Muscle layer of duodenum (tissue), 2 donors: ENCODE data around the gene R3HDML.

Experiments used
- H3K27ac ChIP-seq: one replicate; pipeline ENCODE4 v1.7.0; 2013; ENCODE audit warnings: mild to moderate bottlenecking, low read length
- H3K27me3 ChIP-seq: one replicate; pipeline ENCODE4 v1.7.0; 2013; ENCODE audit warnings: low read depth, mild to moderate bottlenecking, control low read depth, low read length
- H3K36me3 ChIP-seq, 2 donors: one replicate each; pipeline ENCODE4 v1.7.0; 2013; ENCODE audit warnings: low read length in 2 of 2, control low read depth in 1 of 2, mild to moderate bottlenecking in 1 of 2; ENCODE audit not compliant: insufficient read depth in 2 of 2, control insufficient read depth in 1 of 2
- H3K4me1 ChIP-seq, 2 donors: one replicate each; pipeline ENCODE4 v1.7.0; 2013; ENCODE audit warnings: low read length in 2 of 2, mild to moderate bottlenecking in 2 of 2, control low read depth in 1 of 2, moderate library complexity in 1 of 2; ENCODE audit not compliant: insufficient read depth in 2 of 2, control insufficient read depth in 1 of 2
- H3K4me3 ChIP-seq, 2 donors: one replicate each; pipeline ENCODE4 v1.7.0; 2013; ENCODE audit warnings: low read length in 2 of 2, low read depth in 1 of 2, mild to moderate bottlenecking in 1 of 2
- H3K9me3 ChIP-seq, 2 donors: one replicate each; pipeline ENCODE4 v1.7.0; 2013; ENCODE audit warnings: low read length in 2 of 2, control low read depth in 1 of 2, mild to moderate bottlenecking in 1 of 2; ENCODE audit not compliant: control insufficient read depth in 1 of 2
- donor health status: healthy.

R3HDML gene

DNA sequence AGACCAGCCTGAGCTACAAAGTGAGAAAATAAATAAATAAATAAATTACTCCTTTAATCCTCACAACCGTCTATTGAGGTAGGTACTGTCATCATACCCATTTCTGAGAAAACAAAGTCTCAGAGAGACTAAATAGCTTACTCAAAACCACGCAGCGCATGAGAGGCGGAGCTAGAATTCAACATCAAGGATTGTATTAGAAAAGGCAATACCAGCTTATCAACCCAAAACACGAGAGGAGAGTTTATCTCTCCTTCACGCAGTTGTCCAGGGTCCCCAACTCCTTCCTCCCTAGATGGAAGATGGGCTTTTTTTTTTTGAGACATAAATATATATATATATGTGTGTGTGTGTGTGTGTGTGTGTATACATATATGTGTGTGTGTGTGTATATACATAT is 30.9 kb downstream of the R3HDML start:
- no peak overlapping the region for H3K4me3 ChIP-seq
- no peaks in the 10 kb centered on the region for H3K9me3 ChIP-seq

DNA sequence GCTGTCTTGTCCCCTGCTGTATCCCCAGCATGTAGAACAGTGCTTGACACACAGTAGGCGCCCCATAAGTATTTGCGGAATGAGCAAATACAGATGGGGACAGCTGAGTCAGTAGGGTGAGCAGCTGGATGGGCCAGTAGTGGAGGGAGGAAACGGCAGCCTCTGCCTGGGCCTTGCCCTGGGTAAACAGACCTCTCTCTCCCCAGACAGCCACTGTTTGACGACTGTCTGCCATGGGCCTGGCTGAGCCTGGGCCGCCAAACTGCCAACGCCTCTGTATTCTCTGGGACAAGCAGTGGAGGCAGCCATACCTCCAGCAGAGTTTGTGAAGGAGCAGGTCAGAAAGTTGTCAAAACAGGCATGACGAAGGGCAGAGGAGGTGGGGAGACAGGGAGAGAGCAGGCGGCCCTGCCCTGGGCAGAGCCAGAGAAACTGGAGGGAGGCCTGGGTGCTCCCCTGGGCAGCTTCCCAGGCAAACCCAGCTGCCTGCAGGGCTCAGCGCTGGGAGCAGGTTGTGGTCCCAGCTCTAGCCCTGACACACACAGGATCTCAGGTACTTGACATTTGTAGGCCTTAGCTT is 33.9 kb downstream of the R3HDML start:
- no peak overlapping the region for H3K4me3 ChIP-seq
- no peaks in the 10 kb centered on the region for H3K36me3 ChIP-seq
- no peaks in the 10 kb centered on the region for H3K9me3 ChIP-seq
- H3K27me3 ChIP-seq = no peaks in the 10 kb centered on the region
- no peaks in the 10 kb centered on the region for H3K4me1 ChIP-seq
- H3K27ac ChIP-seq = peak overlapping the region; percentile 23

More for the DNA sequence above, 30.9 kb downstream of the R3HDML start:
- no peaks in the 10 kb centered on the region for H3K4me1 ChIP-seq
- no peaks in the 10 kb centered on the region for H3K27me3 ChIP-seq
- H3K27ac ChIP-seq = no peak overlapping the region
- no peaks in the 10 kb centered on the region for H3K36me3 ChIP-seq

DNA sequence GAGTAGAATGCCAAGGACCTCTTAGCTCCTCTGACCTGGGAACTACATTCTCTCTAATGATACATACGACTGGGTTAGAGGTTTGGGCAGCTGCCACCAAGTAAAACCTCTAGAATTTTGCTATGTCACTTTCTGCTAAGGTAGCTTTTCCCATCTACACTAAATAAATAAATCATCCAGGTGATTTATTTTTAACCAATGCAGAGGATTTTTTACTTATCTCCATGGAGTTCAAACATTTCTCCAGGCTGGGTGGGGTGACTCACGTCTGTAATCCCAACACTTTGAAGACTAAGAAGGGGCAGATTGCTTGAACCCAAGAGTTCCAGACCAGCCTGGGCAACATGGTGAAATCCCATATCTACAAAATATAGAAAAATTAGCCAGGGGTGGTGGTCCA is 45.8 kb downstream of the R3HDML start:
- no peak overlapping the region for H3K4me3 ChIP-seq
- H3K4me1 ChIP-seq = no peaks in the 10 kb centered on the region
- no peaks in the 10 kb centered on the region for H3K9me3 ChIP-seq
- no peaks in the 10 kb centered on the region for H3K36me3 ChIP-seq
- no peaks in the 10 kb centered on the region for H3K27me3 ChIP-seq
- no peak overlapping the region for H3K27ac ChIP-seq

DNA sequence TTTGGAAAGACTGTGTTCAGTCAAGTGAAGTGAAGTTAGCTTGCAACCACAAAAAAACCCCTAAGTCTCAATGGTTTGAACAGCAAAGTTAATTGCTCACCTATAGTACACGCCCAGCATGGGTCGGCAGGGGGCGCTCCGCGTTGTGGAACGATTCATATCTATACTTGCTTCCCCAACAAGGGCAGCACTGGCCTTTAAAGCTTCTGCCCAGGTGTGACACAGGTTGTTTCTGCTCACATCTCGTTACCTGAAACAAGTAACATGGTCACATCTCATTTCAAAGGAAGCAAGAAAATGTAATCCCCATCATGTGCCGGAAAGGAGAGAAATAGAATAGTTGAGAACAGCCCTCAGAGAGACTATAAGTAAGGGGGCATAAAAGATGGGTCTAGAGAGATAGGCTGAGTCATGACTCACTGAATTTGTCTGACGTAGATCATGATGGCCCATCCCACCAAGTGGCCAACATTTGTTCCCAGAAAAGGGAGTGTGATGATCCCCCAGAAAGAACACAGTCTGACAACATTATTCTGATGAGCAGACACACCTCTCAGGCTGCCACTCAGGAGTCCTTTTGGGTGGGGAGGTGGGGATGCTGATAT is 47.7 kb downstream of the R3HDML start:
- peaks cover 3% of the 10 kb centered on the region for H3K27me3 ChIP-seq
- peaks cover 0 to 7% of the 10 kb centered on the region in 2 donors for H3K4me1 ChIP-seq
- no peak overlapping the region for H3K27ac ChIP-seq
- H3K4me3 ChIP-seq = no peak overlapping the region
- no peaks in the 10 kb centered on the region for H3K9me3 ChIP-seq
- H3K36me3 ChIP-seq = no peaks in the 10 kb centered on the region

DNA sequence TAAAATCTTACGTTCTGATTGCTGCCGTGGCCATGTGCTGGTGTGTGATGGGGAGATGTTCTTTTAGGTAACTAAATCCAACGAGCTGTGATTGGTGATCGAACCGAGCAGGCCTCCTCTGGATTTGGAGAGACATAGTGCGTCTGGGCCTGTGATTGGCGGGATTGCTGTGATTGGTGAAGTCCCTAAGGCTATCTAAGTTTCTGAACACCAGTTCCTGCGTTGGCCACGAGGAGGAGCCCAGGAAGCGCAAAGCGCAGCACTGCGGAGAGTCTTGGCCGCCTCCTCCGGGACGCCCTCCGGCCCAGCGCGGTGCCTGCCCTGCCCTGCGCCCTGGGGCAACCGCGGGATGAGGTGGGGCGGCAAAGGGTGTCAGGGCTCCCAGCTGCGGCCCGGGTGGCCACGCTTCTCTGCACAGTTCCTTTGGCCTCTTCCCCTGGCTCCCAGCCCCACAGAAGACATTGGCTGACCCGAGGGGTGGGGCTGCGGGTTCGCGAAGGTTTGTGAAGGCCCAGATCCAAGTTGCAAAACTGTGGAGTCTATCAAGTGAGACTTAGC is 51.7 kb downstream of the R3HDML start:
- no peak overlapping the region for H3K4me3 ChIP-seq
- no peaks in the 10 kb centered on the region for H3K9me3 ChIP-seq
- no peaks in the 10 kb centered on the region for H3K36me3 ChIP-seq
- H3K27me3 ChIP-seq = peaks cover 6% of the 10 kb centered on the region
- peaks cover 0 to 7% of the 10 kb centered on the region in 2 donors for H3K4me1 ChIP-seq
- no peak overlapping the region for H3K27ac ChIP-seq

DNA sequence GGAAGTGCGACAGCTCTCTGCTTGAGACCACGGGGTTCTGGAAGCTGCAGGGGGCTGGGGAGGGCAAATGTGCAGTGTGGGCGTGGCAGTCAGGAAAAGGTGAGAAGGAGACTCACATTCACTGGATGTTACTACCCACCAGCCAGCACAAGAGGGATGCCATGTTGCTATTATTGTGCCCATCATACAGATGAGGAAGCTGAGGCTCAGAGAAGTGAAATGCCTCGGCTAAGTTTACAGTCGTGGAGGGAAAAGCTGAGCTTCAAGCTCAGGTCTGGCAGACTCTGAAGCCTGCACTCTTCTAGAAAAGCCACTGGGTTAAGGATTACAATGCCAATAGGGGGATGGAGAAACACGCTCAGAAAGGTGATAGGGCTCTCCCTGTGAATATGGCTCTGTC is 53.0 kb downstream of the R3HDML start:
- Histone ChIP-seq H3K4me3 (no peak overlapping the region), H3K27ac (no peak overlapping the region), H3K4me1 (peaks cover 0 to 7% of the 10 kb centered on the region in 2 donors), H3K36me3 (no peaks in the 10 kb centered on the region), H3K9me3 (no peaks in the 10 kb centered on the region), H3K27me3 (peaks cover 6% of the 10 kb centered on the region)

DNA sequence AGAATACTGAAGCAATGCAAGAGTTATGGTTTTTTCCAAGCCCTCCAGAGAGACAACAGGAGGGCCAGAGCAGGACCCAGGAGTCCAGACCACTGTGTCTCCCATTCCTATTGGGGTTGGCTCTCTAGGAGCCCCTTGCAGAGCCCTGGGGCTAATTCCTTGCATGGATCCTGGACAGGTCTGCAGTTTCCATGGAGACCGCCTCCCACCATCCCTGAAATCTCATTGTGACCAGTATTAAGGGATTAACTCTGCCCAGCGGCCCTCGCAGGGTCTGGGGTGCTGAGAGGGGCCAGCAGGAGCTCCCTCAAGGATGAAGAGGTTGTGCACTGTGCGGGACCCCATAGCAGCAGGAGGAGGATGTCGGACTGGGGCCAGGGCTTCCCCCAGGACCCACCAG is 53.4 kb downstream of the R3HDML start:
- Histone ChIP-seq H3K4me3 (no peak overlapping the region), H3K36me3 (no peaks in the 10 kb centered on the region), H3K27me3 (peaks cover 6% of the 10 kb centered on the region), H3K4me1 (peaks cover 0 to 7% of the 10 kb centered on the region in 2 donors), H3K27ac (no peak overlapping the region), H3K9me3 (no peaks in the 10 kb centered on the region)

DNA sequence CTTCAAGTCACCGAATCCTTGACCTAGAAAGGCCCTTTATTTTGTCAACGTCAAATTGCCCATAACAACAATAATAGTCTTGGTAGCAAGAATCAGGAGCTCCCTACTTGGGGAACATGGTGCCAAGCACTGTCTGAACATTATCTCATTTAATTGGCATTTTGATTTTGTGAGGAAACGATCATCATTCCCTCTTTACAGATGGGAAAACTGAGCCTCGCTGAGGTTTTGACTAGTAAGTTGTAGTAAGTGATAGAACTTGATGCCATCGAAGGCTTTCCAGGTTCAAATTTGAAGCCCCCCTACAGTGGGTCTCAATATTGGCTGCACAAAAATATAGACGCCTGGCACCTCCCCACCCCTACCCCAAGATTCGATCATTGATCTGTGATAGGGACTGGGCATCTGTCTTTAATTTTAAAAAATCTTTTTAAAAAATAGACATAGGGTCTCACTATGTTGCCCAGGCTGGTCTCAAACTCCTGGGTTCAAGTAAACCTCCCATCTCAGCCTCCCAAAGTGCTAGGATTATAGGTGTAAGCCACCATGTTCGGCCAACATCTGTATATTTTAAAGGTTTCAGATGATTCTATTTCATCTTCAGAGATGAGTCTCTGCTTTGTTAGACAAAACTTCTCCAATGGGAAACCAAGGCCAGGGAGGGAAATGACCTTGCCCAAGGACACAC is 55.4 kb downstream of the R3HDML start:
- Histone ChIP-seq H3K27ac (peak overlapping the region; percentile 51), H3K9me3 (no peaks in the 10 kb centered on the region), H3K4me1 (peaks cover 0 to 7% of the 10 kb centered on the region in 2 donors), H3K4me3 (no peak overlapping the region), H3K36me3 (no peaks in the 10 kb centered on the region), H3K27me3 (peaks cover 6% of the 10 kb centered on the region)

DNA sequence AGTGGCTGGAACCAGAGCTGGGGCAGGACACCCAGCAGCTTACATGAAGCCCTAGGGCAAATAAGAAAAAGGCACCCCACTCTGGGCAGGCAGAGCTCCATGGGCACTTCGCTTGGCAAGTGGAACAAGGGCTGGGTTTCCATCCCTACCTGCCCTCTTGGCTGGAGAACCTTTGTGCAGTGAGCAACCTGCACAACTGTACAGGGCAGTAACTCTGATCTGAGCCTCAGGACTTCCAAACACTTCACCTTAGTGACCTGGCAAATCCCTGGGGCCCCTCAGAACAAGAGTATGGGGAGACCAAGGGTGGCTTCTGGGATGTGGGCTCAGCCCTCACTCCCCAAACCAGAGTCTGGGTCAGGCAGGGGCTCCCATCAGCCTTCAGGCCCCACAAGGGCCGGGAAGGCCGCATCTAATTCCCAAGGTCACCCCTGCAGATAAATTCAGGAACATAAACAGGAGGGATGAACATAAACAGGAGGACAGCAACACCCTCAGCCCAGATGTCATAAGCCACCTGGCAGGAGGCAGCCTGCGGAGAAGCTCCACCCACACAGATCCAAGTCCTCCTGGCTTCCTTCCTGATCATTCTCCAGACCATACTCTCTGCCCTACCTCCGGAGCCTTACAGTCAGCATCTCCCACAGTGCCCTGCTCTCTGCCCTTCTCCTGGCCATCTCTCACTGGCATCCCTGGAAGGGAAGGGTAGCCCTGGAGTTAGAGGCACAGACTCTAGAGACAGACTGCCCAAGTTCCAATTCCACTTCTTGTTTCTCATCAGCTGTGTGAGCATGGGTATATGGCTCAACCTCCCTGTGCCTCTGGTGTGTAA is 56.1 kb downstream of the R3HDML start:
- peaks cover 6% of the 10 kb centered on the region for H3K27me3 ChIP-seq
- H3K27ac ChIP-seq = peak overlapping the region; percentile 51
- H3K9me3 ChIP-seq = no peaks in the 10 kb centered on the region
- H3K4me3 ChIP-seq = no peak overlapping the region
- H3K4me1 ChIP-seq = peaks cover 0 to 7% of the 10 kb centered on the region in 2 donors
- no peaks in the 10 kb centered on the region for H3K36me3 ChIP-seq

DNA sequence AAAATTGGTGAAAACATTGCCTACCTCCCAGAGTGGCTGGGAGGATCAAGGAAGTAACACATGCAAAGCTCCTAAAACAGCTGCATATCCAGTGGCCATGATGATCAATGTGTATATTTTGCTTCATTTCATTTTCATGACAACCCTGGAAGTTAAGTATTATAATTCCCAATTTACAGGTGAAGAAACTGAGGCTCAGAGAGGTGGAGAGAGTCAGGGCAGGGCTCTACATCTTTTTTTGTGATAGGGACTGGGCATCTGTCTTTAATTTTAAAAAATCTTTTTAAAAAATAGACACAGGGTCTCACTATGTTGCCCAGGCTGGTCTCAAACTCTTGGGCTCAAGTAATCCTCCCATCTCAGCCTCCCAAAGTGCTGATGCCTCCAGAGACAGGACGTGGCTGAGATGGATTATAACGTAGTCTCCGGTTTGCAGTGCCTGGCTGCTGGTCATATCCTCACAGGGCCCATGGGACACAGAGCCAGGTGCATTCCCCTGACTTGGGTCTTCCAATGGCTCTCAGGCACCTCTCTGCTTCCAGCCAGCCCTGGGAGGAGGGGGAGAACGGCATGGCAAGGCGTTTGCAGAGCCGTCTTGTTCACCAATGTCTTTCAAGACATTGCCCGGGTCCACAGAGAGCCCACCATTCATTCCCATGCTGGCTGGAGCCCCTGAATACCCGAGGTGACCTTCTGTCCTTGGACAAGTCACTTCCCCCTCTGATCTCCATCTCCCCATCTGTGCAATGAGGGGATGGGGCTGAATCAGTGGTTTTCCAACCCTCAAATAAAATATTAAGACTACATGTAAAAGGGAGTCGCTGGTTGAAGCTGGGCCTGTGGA is 57.0 kb downstream of the R3HDML start:
- H3K27ac ChIP-seq = no peak overlapping the region
- H3K4me3 ChIP-seq = no peak overlapping the region
- H3K9me3 ChIP-seq = no peaks in the 10 kb centered on the region
- peaks cover 6% of the 10 kb centered on the region for H3K27me3 ChIP-seq
- H3K4me1 ChIP-seq = peaks cover 0 to under 1% of the 10 kb centered on the region in 2 donors
- H3K36me3 ChIP-seq = no peaks in the 10 kb centered on the region
